Neural cell (in vitro differentiated cells): Measurements from ENCODE around the gene HOOK1.

Experiments used
- EP300 ChIP-seq: fragments of 450-650 bp; conservative IDR thresholded peaks from 2 replicates; pipeline ENCODE4 v1.6.1; 2014; ENCODE audit warnings: antibody characterized with exemption, mild to moderate bottlenecking, moderate library complexity; ENCODE audit not compliant: poor library complexity, severe bottlenecking
- POLR2AphosphoS5 ChIP-seq: IDR thresholded peaks from 2 replicates; pipeline ENCODE4 v1.6.1; 2012
- TF ChIP-seq, protein P1 (sequence below): fragments of 450-650 bp; IDR thresholded peaks from 2 replicates; pipeline ENCODE4 v1.5.1; 2014; ENCODE audit warnings: antibody characterized with exemption, mild to moderate bottlenecking, moderate library complexity; ENCODE audit not compliant: poor library complexity, severe bottlenecking
- TF ChIP-seq, protein P2 (sequence below): IDR thresholded peaks from 2 replicates; pipeline ENCODE4 v1.6.1; 2012; ENCODE audit warnings: borderline replicate concordance

DNA sequence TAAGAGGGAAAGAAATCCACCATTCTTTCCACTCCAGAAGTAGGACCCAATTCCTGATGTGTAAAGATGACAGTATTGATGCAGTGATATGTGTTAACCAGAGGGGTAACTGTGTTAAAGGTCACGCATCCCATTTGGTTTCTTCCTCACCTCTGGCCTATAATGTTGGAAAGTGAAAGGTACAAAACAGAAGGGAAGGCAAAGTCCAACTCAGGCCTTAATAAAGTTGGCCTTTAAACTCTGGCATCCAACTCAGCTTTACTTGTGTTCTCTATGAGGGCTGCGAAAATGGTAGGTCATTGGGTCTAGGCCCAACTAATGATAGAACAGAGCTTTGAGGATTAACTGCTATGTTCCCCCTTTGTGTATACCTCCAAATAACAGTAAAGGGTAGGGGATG is 93.9 kb downstream of the HOOK1 start:
- TF ChIP-seq, protein P1, sequence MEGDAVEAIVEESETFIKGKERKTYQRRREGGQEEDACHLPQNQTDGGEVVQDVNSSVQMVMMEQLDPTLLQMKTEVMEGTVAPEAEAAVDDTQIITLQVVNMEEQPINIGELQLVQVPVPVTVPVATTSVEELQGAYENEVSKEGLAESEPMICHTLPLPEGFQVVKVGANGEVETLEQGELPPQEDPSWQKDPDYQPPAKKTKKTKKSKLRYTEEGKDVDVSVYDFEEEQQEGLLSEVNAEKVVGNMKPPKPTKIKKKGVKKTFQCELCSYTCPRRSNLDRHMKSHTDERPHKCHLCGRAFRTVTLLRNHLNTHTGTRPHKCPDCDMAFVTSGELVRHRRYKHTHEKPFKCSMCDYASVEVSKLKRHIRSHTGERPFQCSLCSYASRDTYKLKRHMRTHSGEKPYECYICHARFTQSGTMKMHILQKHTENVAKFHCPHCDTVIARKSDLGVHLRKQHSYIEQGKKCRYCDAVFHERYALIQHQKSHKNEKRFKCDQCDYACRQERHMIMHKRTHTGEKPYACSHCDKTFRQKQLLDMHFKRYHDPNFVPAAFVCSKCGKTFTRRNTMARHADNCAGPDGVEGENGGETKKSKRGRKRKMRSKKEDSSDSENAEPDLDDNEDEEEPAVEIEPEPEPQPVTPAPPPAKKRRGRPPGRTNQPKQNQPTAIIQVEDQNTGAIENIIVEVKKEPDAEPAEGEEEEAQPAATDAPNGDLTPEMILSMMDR: no peak
- TF ChIP-seq, protein P2, sequence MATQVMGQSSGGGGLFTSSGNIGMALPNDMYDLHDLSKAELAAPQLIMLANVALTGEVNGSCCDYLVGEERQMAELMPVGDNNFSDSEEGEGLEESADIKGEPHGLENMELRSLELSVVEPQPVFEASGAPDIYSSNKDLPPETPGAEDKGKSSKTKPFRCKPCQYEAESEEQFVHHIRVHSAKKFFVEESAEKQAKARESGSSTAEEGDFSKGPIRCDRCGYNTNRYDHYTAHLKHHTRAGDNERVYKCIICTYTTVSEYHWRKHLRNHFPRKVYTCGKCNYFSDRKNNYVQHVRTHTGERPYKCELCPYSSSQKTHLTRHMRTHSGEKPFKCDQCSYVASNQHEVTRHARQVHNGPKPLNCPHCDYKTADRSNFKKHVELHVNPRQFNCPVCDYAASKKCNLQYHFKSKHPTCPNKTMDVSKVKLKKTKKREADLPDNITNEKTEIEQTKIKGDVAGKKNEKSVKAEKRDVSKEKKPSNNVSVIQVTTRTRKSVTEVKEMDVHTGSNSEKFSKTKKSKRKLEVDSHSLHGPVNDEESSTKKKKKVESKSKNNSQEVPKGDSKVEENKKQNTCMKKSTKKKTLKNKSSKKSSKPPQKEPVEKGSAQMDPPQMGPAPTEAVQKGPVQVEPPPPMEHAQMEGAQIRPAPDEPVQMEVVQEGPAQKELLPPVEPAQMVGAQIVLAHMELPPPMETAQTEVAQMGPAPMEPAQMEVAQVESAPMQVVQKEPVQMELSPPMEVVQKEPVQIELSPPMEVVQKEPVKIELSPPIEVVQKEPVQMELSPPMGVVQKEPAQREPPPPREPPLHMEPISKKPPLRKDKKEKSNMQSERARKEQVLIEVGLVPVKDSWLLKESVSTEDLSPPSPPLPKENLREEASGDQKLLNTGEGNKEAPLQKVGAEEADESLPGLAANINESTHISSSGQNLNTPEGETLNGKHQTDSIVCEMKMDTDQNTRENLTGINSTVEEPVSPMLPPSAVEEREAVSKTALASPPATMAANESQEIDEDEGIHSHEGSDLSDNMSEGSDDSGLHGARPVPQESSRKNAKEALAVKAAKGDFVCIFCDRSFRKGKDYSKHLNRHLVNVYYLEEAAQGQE: no peak
- TF ChIP-seq POLR2AphosphoS5 (no peak), EP300 (no peak)
